ENCODE measurements around the gene GRIA1. TPM values are rescaled to one million over a fixed set of nuclear protein-coding genes. Genes with fewer than 3 reads are reported as not detected.

Gene GRIA1
- total RNA-seq, 1 experiment from 2014 or later = not detected

- no TSS peak for BruUV-seq (replicated peaks)
- DNase-seq (ENCODE audit: low read depth, low spot score) = no peak
- ChIA-PET POLR2A (no interaction called here), CTCF (no interaction called here)
- Histone ChIP-seq H3K4me3 (ENCODE audit: low read depth in 2 of 2, low read length in 2 of 2) (no peak overlapping the region), H3K27ac (ENCODE audit: low read length) (no peak overlapping the region), H3K36me3 (ENCODE audit: control insufficient read depth, insufficient read depth, low read length) (no peaks in the 10 kb centered on the region), H3K27me3 (ENCODE audit: control insufficient read depth, insufficient read depth, low read length) (no peaks in the 10 kb centered on the region), H3K4me1 (ENCODE audit: control insufficient read depth, insufficient read depth, low read length) (no peaks in the 10 kb centered on the region), H3K9me3 (ENCODE audit: control insufficient read depth, insufficient read depth, low read depth, low read length) (no peaks in the 10 kb centered on the region)
- intact Hi-C loops (cut with micrococcal nuclease; ENCODE audit: unreplicated experiment) (no loop called here), in situ Hi-C loops (cut with HindIII; ENCODE audit: low pct_unique_long_range_greater_than_20kb, low sequenced_read_pairs) (no loop called here)
- no peak for ATAC-seq
- TF ChIP-seq, protein P1, sequence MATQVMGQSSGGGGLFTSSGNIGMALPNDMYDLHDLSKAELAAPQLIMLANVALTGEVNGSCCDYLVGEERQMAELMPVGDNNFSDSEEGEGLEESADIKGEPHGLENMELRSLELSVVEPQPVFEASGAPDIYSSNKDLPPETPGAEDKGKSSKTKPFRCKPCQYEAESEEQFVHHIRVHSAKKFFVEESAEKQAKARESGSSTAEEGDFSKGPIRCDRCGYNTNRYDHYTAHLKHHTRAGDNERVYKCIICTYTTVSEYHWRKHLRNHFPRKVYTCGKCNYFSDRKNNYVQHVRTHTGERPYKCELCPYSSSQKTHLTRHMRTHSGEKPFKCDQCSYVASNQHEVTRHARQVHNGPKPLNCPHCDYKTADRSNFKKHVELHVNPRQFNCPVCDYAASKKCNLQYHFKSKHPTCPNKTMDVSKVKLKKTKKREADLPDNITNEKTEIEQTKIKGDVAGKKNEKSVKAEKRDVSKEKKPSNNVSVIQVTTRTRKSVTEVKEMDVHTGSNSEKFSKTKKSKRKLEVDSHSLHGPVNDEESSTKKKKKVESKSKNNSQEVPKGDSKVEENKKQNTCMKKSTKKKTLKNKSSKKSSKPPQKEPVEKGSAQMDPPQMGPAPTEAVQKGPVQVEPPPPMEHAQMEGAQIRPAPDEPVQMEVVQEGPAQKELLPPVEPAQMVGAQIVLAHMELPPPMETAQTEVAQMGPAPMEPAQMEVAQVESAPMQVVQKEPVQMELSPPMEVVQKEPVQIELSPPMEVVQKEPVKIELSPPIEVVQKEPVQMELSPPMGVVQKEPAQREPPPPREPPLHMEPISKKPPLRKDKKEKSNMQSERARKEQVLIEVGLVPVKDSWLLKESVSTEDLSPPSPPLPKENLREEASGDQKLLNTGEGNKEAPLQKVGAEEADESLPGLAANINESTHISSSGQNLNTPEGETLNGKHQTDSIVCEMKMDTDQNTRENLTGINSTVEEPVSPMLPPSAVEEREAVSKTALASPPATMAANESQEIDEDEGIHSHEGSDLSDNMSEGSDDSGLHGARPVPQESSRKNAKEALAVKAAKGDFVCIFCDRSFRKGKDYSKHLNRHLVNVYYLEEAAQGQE (IDR thresholded peaks at IDR 0.05; ENCODE audit: insufficient read depth in 1 of 2, low read depth in 2 of 2, low read length in 1 of 2) = no peak
- TF ChIP-seq SIN3A (IDR thresholded peaks at IDR 0.05; ENCODE audit: borderline replicate concordance, insufficient read depth, low read depth, low read length) (no peak), TCF7L2 (IDR thresholded peaks at IDR 0.05; ENCODE audit: low read depth, low read length) (no peak), POLR2AphosphoS5 (IDR thresholded peaks at IDR 0.05; ENCODE audit: low read depth, low read length) (no peak)
- TF ChIP-seq, protein P2, sequence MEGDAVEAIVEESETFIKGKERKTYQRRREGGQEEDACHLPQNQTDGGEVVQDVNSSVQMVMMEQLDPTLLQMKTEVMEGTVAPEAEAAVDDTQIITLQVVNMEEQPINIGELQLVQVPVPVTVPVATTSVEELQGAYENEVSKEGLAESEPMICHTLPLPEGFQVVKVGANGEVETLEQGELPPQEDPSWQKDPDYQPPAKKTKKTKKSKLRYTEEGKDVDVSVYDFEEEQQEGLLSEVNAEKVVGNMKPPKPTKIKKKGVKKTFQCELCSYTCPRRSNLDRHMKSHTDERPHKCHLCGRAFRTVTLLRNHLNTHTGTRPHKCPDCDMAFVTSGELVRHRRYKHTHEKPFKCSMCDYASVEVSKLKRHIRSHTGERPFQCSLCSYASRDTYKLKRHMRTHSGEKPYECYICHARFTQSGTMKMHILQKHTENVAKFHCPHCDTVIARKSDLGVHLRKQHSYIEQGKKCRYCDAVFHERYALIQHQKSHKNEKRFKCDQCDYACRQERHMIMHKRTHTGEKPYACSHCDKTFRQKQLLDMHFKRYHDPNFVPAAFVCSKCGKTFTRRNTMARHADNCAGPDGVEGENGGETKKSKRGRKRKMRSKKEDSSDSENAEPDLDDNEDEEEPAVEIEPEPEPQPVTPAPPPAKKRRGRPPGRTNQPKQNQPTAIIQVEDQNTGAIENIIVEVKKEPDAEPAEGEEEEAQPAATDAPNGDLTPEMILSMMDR (IDR thresholded peaks at IDR 0.05) = no peak
Measured at GRCh38 chr5:153659039-153659736, 168.7 kb downstream of the GRIA1 start.

GRCh38 chr5:153660919-153661318 is 170.4 kb downstream of the GRIA1 start:
- no peak for TF ChIP-seq TCF7L2 (IDR thresholded peaks at IDR 0.05; ENCODE audit: low read depth, low read length)
- TF ChIP-seq, protein P1 (IDR thresholded peaks at IDR 0.05; ENCODE audit: insufficient read depth in 1 of 2, low read depth in 2 of 2, low read length in 1 of 2) = no peak
- Histone ChIP-seq H3K4me1 (ENCODE audit: control insufficient read depth, insufficient read depth, low read length) (no peaks in the 10 kb centered on the region), H3K27me3 (ENCODE audit: control insufficient read depth, insufficient read depth, low read length) (no peaks in the 10 kb centered on the region), H3K36me3 (ENCODE audit: control insufficient read depth, insufficient read depth, low read length) (no peaks in the 10 kb centered on the region), H3K9me3 (ENCODE audit: control insufficient read depth, insufficient read depth, low read depth, low read length) (no peaks in the 10 kb centered on the region), H3K4me3 (ENCODE audit: low read depth in 2 of 2, low read length in 2 of 2) (no peak overlapping the region), H3K27ac (ENCODE audit: low read length) (no peak overlapping the region)
- POLR2A ChIA-PET = no interaction called here
- CTCF ChIA-PET = no interaction called here
- DNase-seq (ENCODE audit: low read depth, low spot score) (no peak), ATAC-seq (no peak)
- intact Hi-C loops (cut with micrococcal nuclease; ENCODE audit: unreplicated experiment) (no loop called here), in situ Hi-C loops (cut with HindIII; ENCODE audit: low pct_unique_long_range_greater_than_20kb, low sequenced_read_pairs) (no loop called here)
- BruUV-seq (replicated peaks) = no TSS peak
